Smooth muscle cell (in vitro differentiated cells): ENCODE results near the gene AQP7. TPM values are rescaled to one million over a fixed set of nuclear protein-coding genes. Genes with fewer than 3 reads are reported as not detected.
"Not testable (repeated sequence)": the region's sequence is repeated elsewhere in the genome, so short reads cannot be mapped to it uniquely, and the experiment has no call there.

ENCODE experiments used
- DNase-seq: peaks from one replicate; lab custom pipeline; 2025; ENCODE audit not compliant: unreplicated experiment; lab: John Stamatoyannopoulos, UW
- H2AFZ ChIP-seq: fragments of 200-600 bp; sonication (generic); 2 replicates; pipeline ENCODE4 v1.6.0; 2016; ENCODE audit warnings: antibody characterized with exemption, low read depth, mild to moderate bottlenecking
- H3F3A ChIP-seq: fragments of 200-600 bp; sonication (generic); 2 replicates; pipeline ENCODE4 v1.6.0; 2017; ENCODE audit warnings: antibody characterized with exemption, low read depth
- H3K27ac ChIP-seq: fragments of 200-600 bp; sonication (generic); 2 replicates; pipeline ENCODE4 v1.5.1; 2016; ENCODE audit warnings: low read depth, mild to moderate bottlenecking
- H3K27me3 ChIP-seq: fragments of 200-600 bp; sonication (generic); 2 replicates; pipeline ENCODE4 v1.6.1; 2016; ENCODE audit warnings: low read depth, mild to moderate bottlenecking
- H3K36me3 ChIP-seq: fragments of 200-600 bp; sonication (generic); 2 replicates; pipeline ENCODE4 v1.5.1; 2016; ENCODE audit warnings: low read depth
- H3K4me1 ChIP-seq: fragments of 200-600 bp; sonication (generic); 2 replicates; pipeline ENCODE4 v1.5.1; 2016; ENCODE audit warnings: low read depth
- H3K4me2 ChIP-seq: fragments of 200-600 bp; sonication (generic); 2 replicates; pipeline ENCODE4 v1.6.0; 2016; ENCODE audit warnings: mild to moderate bottlenecking
- H3K4me3 ChIP-seq: fragments of 200-600 bp; sonication (generic); 2 replicates; pipeline ENCODE4 v1.5.1; 2016; ENCODE audit warnings: mild to moderate bottlenecking
- H3K79me2 ChIP-seq: fragments of 200-600 bp; sonication (generic); 2 replicates; pipeline ENCODE4 v1.6.0; 2016; ENCODE audit warnings: low read depth, mild to moderate bottlenecking
- H3K9ac ChIP-seq: fragments of 200-600 bp; sonication (generic); 2 replicates; pipeline ENCODE4 v1.6.0; 2016; ENCODE audit warnings: low read depth
- H3K9me3 ChIP-seq: fragments of 200-600 bp; sonication (generic); replicated peaks from 2 replicates; pipeline ENCODE4 v1.5.1; 2016; ENCODE audit warnings: low read depth
- H4K20me1 ChIP-seq: fragments of 200-600 bp; sonication (generic); 2 replicates; pipeline ENCODE4 v1.6.0; 2016; ENCODE audit warnings: low read depth
- CTCF ChIP-seq: fragments of 200-600 bp; sonication (generic); IDR thresholded peaks from 2 replicates; pipeline ENCODE4 v1.5.1; 2017; ENCODE audit warnings: borderline replicate concordance, mild to moderate bottlenecking, antibody characterized with exemption; ENCODE audit not compliant: insufficient read depth, poor library complexity, severe bottlenecking
- WGBS: methylation state at CpG from one replicate; pipeline ENCODE4 v1.1.7; 2016; ENCODE audit warnings: low lambda C conversion rate; 5-methylcytosine and 5-hydroxymethylcytosine counted together
- polyA plus RNA-seq: library from polyadenylated mRNA; unstranded; fragments of >200 nt; fragmentation: Nextera tagmentation; extraction: Ambion mirVana; gene quantifications from 2 replicates; pipeline ENCODE4 v1.2.1, GENCODE V29; 2016
- total RNA-seq: library from RNA; depleted of rRNA; stranded (reverse); fragments of >200 nt; gene quantifications from 2 replicates; pipeline ENCODE4 v1.2.3, GENCODE V29; 2014

The AQP7 gene
- total RNA-seq (0.76 TPM in 1 of 2 replicates, not detected in the other), polyA plus RNA-seq (0.45 TPM in 1 of 2 replicates, not detected in the other)

GRCh38 chr9:33402371-33402770 is at the start of gene AQP7:
Gene AQP7, minus strand, starts transcription at chr9:33402568. Its CDS starts 1,306 bp downstream, at chr9:33401262.
- not testable (repeated sequence) for H3K27ac ChIP-seq, H3K9ac ChIP-seq, H3K4me3 ChIP-seq, H4K20me1 ChIP-seq, H3K27me3 ChIP-seq, H3F3A ChIP-seq, H3K9me3 ChIP-seq, DNase-seq, H3K4me1 ChIP-seq, H3K4me2 ChIP-seq, H3K36me3 ChIP-seq, H3K79me2 ChIP-seq, H2AFZ ChIP-seq
- WGBS, result 92% methylated on average over 10 of the region's 10 CpGs

GRCh38 chr9:33450621-33451146 is 48.3 kb upstream of the AQP7 start:
- TF ChIP-seq CTCF, result no peak
- H3F3A ChIP-seq, result no peaks in the 10 kb centered on the region
- no peaks in the 10 kb centered on the region for H3K27me3 ChIP-seq
- no peak overlapping the region for H3K27ac ChIP-seq
- H3K4me1 ChIP-seq, result peaks cover 14% of the 10 kb centered on the region
- no peak for DNase-seq
- no peaks in the 10 kb centered on the region for H3K36me3 ChIP-seq
- H3K4me3 ChIP-seq, result no peak overlapping the region
- no peak overlapping the region for H2AFZ ChIP-seq
- H3K9ac ChIP-seq, result no peak overlapping the region
- no peaks in the 10 kb centered on the region for H4K20me1 ChIP-seq
- H3K4me2 ChIP-seq, result no peak overlapping the region
- 93% methylated on average over 4 of the region's 4 CpGs for WGBS
- no peaks in the 10 kb centered on the region for H3K79me2 ChIP-seq
- H3K9me3 ChIP-seq, result no peaks in the 10 kb centered on the region

- Histone ChIP-seq H4K20me1 (no peaks in the 10 kb centered on the region), H3F3A (no peaks in the 10 kb centered on the region), H3K27me3 (no peaks in the 10 kb centered on the region), H3K79me2 (no peaks in the 10 kb centered on the region), H2AFZ (no peak overlapping the region), H3K9ac (no peak overlapping the region), H3K4me2 (no peak overlapping the region), H3K27ac (no peak overlapping the region), H3K9me3 (no peaks in the 10 kb centered on the region), H3K4me1 (peaks cover 20% of the 10 kb centered on the region), H3K4me3 (no peak overlapping the region), H3K36me3 (no peaks in the 10 kb centered on the region)
- 91% methylated on average over 5 of the region's 5 CpGs for WGBS
- no peak for DNase-seq
- no peak for TF ChIP-seq CTCF
Measured at GRCh38 chr9:33449715-33450114, 47.3 kb upstream of the AQP7 start.

- H4K20me1 ChIP-seq, result no peaks in the 10 kb centered on the region
- no peak overlapping the region for H3K9ac ChIP-seq
- no peaks in the 10 kb centered on the region for H3K27me3 ChIP-seq
- TF ChIP-seq CTCF, result no peak
- H3K4me3 ChIP-seq, result peak overlapping the region; percentile 55
- peak overlapping the region; percentile 91 for H3K4me2 ChIP-seq
- no peaks in the 10 kb centered on the region for H3K36me3 ChIP-seq
- H3K27ac ChIP-seq, result no peak overlapping the region
- 50% methylated on average over 20 of the region's 20 CpGs for WGBS
- no peaks in the 10 kb centered on the region for H3K9me3 ChIP-seq
- H3F3A ChIP-seq, result no peaks in the 10 kb centered on the region
- no peak for DNase-seq
- no peak overlapping the region for H2AFZ ChIP-seq
- H3K4me1 ChIP-seq, result peaks cover 17% of the 10 kb centered on the region
- no peaks in the 10 kb centered on the region for H3K79me2 ChIP-seq
Measured at GRCh38 chr9:33447799-33448553, 45.6 kb upstream of the AQP7 start.
